ENCODE measurements around the gene ALPK3.

GRCh38 chr15:84893607-84894006 is 76.5 kb downstream of the ALPK3 start:
- TF ChIP-seq CTCF (IDR thresholded peaks at IDR 0.05) (no peak), ARID4B (CRISPR knock-in tag; IDR thresholded peaks at IDR 0.05; ENCODE audit: borderline replicate concordance) (no peak)
